ENCODE results near the gene GPR15LG. TPM values are rescaled to one million over a fixed set of nuclear protein-coding genes. Genes with fewer than 3 reads are reported as not detected.
A peak's percentile ranks its signal among the peaks of the same experiment; 100 is the strongest.

The GPR15LG gene
- total and polyA plus RNA-seq, 2 experiments from 2014 or later: not detected

DNA sequence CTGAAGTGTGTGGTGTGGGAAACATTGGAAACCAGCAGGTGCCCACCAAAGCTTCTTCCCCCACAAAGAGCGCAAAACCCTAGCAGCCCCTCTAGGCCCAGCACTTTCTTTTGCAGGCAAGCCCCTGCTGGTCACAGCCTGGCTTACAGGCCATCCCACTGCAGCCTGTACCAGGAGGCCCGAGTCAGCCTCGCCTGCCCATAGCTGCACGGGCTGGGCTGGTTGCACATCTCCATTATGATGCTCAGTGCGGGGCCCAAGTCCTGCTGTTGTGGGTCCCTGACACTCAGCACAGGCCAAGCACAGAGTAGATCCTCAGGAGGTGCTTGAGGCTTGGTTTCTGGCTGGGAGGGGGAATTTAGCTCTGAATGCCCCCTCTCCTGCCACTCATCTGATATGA, 28.7 kb downstream of the GPR15LG start:
- Histone ChIP-seq H3K4me3 (no peak overlapping the region), H3K27ac (no peak overlapping the region), H3K27me3 (peaks cover 24% of the 10 kb centered on the region), H3K4me1 (ENCODE audit: low read depth) (no peaks in the 10 kb centered on the region), H3K36me3 (no peaks in the 10 kb centered on the region), H3K9me3 (ENCODE audit: low read depth) (no peaks in the 10 kb centered on the region)
- TF ChIP-seq, protein P1, sequence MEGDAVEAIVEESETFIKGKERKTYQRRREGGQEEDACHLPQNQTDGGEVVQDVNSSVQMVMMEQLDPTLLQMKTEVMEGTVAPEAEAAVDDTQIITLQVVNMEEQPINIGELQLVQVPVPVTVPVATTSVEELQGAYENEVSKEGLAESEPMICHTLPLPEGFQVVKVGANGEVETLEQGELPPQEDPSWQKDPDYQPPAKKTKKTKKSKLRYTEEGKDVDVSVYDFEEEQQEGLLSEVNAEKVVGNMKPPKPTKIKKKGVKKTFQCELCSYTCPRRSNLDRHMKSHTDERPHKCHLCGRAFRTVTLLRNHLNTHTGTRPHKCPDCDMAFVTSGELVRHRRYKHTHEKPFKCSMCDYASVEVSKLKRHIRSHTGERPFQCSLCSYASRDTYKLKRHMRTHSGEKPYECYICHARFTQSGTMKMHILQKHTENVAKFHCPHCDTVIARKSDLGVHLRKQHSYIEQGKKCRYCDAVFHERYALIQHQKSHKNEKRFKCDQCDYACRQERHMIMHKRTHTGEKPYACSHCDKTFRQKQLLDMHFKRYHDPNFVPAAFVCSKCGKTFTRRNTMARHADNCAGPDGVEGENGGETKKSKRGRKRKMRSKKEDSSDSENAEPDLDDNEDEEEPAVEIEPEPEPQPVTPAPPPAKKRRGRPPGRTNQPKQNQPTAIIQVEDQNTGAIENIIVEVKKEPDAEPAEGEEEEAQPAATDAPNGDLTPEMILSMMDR (IDR thresholded peaks at IDR 0.05; ENCODE audit: low read depth, low read length): no peak
- DNase-seq (ENCODE audit: low read depth in 1 of 2, low spot score in 1 of 2): no peak

DNA sequence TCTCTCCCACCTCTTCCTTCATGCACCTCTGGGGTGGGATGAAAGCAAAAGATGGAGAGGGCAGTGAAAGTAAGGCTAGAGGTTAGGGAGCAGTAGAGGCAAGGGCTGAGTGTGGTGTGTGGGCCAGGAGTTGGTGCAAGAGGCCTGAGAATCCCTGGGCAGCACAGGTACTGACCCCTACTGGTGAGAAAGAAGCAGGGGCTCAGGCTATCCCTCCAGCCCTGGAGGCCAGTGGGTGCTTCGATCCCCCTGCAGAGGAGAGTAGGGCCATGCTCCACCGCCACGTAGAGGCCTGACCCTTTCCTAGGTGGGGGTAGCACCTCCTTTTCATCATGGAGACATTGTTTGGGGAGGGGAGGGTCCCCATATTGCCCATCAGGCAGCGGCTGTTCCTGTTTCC, 30.5 kb downstream of the GPR15LG start:
- Histone ChIP-seq H3K27ac (no peak overlapping the region), H3K9me3 (ENCODE audit: low read depth) (no peaks in the 10 kb centered on the region), H3K36me3 (no peaks in the 10 kb centered on the region), H3K27me3 (peaks cover 17% of the 10 kb centered on the region), H3K4me1 (ENCODE audit: low read depth) (no peaks in the 10 kb centered on the region), H3K4me3 (no peak overlapping the region)
- DNase-seq (ENCODE audit: low read depth in 1 of 2, low spot score in 1 of 2): no peak
- TF ChIP-seq, protein P1 (IDR thresholded peaks at IDR 0.05; ENCODE audit: low read depth, low read length): peak; percentile 36

DNA sequence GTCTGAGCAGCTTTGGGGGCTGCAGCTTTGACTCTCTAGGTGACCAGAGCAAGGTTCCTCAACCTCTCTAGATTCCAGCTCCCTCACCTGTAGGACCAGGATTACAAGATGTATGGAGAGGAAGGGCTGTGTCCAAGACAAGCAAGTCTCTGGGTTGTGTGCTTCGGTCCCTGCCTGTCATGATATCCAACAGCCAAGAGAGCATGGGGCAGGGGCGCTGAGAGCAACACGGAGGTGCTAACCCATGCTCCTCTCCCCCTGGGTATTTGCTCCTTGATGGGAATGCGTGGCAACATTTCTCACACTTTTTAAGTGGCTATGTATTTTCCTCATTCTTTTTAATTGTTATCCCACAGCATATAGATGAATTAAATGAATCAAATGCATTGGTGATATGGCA, 31.0 kb downstream of the GPR15LG start:
- no peak for DNase-seq (ENCODE audit: low read depth in 1 of 2, low spot score in 1 of 2)
- peaks cover 17% of the 10 kb centered on the region for H3K27me3 ChIP-seq
- no peak overlapping the region for H3K27ac ChIP-seq
- TF ChIP-seq, protein P1 (IDR thresholded peaks at IDR 0.05; ENCODE audit: low read depth, low read length): no peak
- no peaks in the 10 kb centered on the region for H3K9me3 ChIP-seq (ENCODE audit: low read depth)
- H3K4me3 ChIP-seq: no peak overlapping the region
- no peaks in the 10 kb centered on the region for H3K4me1 ChIP-seq (ENCODE audit: low read depth)
- no peaks in the 10 kb centered on the region for H3K36me3 ChIP-seq

DNA sequence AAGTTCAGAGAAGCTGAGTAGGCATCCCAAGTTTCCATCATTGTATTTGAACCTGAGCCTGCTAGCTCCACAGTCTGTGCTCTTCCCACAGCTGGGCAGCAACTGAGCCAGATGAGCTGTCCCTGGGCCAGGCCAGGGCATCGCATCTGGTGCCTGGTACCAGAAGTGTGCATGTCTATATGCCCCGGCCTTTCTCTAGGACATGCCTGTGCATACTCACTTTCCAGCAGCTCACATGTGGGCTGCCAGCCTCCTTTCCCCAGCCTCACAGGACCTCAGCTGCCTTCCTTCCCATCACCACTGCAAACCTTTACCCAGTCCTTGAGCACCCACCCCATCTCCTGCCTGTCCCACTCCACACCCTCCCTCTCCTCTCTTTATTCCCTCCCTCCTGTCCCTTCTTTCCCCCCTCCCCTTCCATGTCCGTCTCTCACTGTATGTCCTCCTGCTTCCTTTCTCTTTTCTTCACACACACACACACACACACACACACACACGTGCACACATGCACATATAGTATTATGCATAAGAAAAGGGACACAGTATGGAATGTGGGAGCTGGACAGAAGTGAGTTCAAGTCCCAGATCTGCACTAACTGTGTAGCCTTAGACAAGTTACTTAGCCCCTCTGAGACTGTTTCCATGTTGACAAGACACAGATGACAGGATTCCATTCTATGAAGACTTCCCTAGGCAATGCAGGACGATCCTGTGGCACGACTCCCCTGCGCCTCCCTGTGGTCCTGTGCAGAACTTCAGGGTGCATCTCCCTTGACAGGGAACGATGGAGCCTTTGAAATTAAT, 31.6 kb downstream of the GPR15LG start:
- TF ChIP-seq, protein P1 (IDR thresholded peaks at IDR 0.05; ENCODE audit: low read depth, low read length): peak; percentile 86
- peak; percentile 53 to 55 for DNase-seq (ENCODE audit: low read depth in 1 of 2, low spot score in 1 of 2)
- no peak overlapping the region for H3K27ac ChIP-seq
- no peak overlapping the region for H3K4me3 ChIP-seq
- no peaks in the 10 kb centered on the region for H3K4me1 ChIP-seq (ENCODE audit: low read depth)
- H3K36me3 ChIP-seq: no peaks in the 10 kb centered on the region
- H3K9me3 ChIP-seq (ENCODE audit: low read depth): no peaks in the 10 kb centered on the region
- H3K27me3 ChIP-seq: peaks cover 17% of the 10 kb centered on the region

DNA sequence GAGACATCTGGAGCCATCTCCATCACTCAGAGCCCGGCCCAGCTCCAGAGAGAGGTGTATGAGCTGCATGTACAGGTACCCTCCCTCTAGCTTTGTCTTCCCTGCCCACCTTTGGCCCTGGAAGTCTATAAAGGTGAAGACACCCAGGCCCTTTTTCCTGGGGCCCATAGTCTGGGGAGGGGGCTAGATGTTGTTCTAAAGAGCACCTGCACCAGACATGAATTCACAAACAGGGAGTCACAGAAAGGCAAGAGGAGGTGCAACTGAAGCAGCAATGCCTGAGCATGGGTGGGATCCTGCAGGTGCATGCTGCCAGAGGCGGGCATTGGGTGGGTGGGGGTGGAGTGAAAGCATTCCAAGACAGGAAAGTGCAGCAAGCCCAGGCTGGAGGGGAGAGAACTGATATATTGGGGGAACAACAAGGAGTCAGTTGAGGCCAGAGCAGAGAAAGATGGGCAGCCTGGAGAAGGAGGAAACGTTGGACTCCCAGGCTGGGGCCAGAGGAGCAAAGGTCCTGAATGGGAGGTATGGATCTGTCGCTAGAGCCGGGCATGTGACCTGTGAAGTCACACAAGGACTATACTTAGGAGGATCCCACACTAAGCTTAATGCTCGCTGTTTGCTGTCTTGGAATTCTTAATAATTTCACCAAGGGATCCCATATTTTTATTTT, 32.4 kb downstream of the GPR15LG start:
- no peaks in the 10 kb centered on the region for H3K4me1 ChIP-seq (ENCODE audit: low read depth)
- TF ChIP-seq, protein P1 (IDR thresholded peaks at IDR 0.05; ENCODE audit: low read depth, low read length): no peak
- H3K27ac ChIP-seq: no peak overlapping the region
- no peak overlapping the region for H3K4me3 ChIP-seq
- no peaks in the 10 kb centered on the region for H3K36me3 ChIP-seq
- no peak for DNase-seq (ENCODE audit: low read depth in 1 of 2, low spot score in 1 of 2)
- no peaks in the 10 kb centered on the region for H3K9me3 ChIP-seq (ENCODE audit: low read depth)
- peaks cover 17% of the 10 kb centered on the region for H3K27me3 ChIP-seq
